ENCODE results near the gene LPP.

LPP gene

GRCh38 chr3:188844096-188844495 lies 690.1 kb downstream of the LPP start:
- in situ Hi-C loops (cut with HindIII; ENCODE audit: low pct_unique_long_range_greater_than_20kb, low sequenced_read_pairs): no loop called here
- no peak for DNase-seq (ENCODE audit: low read depth in 1 of 2, low spot score in 1 of 2)
- TF ChIP-seq JUND (IDR thresholded peaks at IDR 0.05; ENCODE audit: low read depth): no peak

GRCh38 chr3:188845514-188845913 lies 691.6 kb downstream of the LPP start:
- no peak for DNase-seq (ENCODE audit: low read depth in 1 of 2, low spot score in 1 of 2)
- in situ Hi-C loops (cut with HindIII; ENCODE audit: low pct_unique_long_range_greater_than_20kb, low sequenced_read_pairs): no loop called here
- no peak for TF ChIP-seq JUND (IDR thresholded peaks at IDR 0.05; ENCODE audit: low read depth)

GRCh38 chr3:188848947-188849346 lies 695.0 kb downstream of the LPP start:
- DNase-seq (ENCODE audit: low read depth in 1 of 2, low spot score in 1 of 2): no peak
- no peak for TF ChIP-seq JUND (IDR thresholded peaks at IDR 0.05; ENCODE audit: low read depth)
- in situ Hi-C loops (cut with HindIII; ENCODE audit: low pct_unique_long_range_greater_than_20kb, low sequenced_read_pairs): no loop called here

GRCh38 chr3:188853856-188854771 lies 700.2 kb downstream of the LPP start:
- no peak for DNase-seq (ENCODE audit: low read depth in 1 of 2, low spot score in 1 of 2)
- in situ Hi-C loops (cut with HindIII; ENCODE audit: low pct_unique_long_range_greater_than_20kb, low sequenced_read_pairs): no loop called here
- TF ChIP-seq JUND (IDR thresholded peaks at IDR 0.05; ENCODE audit: low read depth): no peak

GRCh38 chr3:188854772-188855149 lies 700.8 kb downstream of the LPP start:
- TF ChIP-seq JUND (IDR thresholded peaks at IDR 0.05; ENCODE audit: low read depth): no peak
- no peak for DNase-seq (ENCODE audit: low read depth in 1 of 2, low spot score in 1 of 2)
- in situ Hi-C loops (cut with HindIII; ENCODE audit: low pct_unique_long_range_greater_than_20kb, low sequenced_read_pairs): no loop called here

GRCh38 chr3:188855675-188856074 lies 701.7 kb downstream of the LPP start:
- no peak for DNase-seq (ENCODE audit: low read depth in 1 of 2, low spot score in 1 of 2)
- in situ Hi-C loops (cut with HindIII; ENCODE audit: low pct_unique_long_range_greater_than_20kb, low sequenced_read_pairs): no loop called here
- TF ChIP-seq JUND (IDR thresholded peaks at IDR 0.05; ENCODE audit: low read depth): no peak

GRCh38 chr3:188860147-188860546 lies 706.2 kb downstream of the LPP start:
- TF ChIP-seq JUND (IDR thresholded peaks at IDR 0.05; ENCODE audit: low read depth): no peak
- in situ Hi-C loops (cut with HindIII; ENCODE audit: low pct_unique_long_range_greater_than_20kb, low sequenced_read_pairs): no loop called here
- DNase-seq (ENCODE audit: low read depth in 1 of 2, low spot score in 1 of 2): no peak

- no peak for DNase-seq (ENCODE audit: low read depth in 1 of 2, low spot score in 1 of 2)
- in situ Hi-C loops (cut with HindIII; ENCODE audit: low pct_unique_long_range_greater_than_20kb, low sequenced_read_pairs): no loop called here
- TF ChIP-seq JUND (IDR thresholded peaks at IDR 0.05; ENCODE audit: low read depth): no peak
Observed at GRCh38 chr3:188861842-188862744, 708.1 kb downstream of the LPP start.

- in situ Hi-C loops (cut with HindIII; ENCODE audit: low pct_unique_long_range_greater_than_20kb, low sequenced_read_pairs): no loop called here
- no peak for DNase-seq (ENCODE audit: low read depth in 1 of 2, low spot score in 1 of 2)
- TF ChIP-seq JUND (IDR thresholded peaks at IDR 0.05; ENCODE audit: low read depth): no peak
Observed at GRCh38 chr3:188863999-188864406, 710.0 kb downstream of the LPP start.

- in situ Hi-C loops (cut with HindIII; ENCODE audit: low pct_unique_long_range_greater_than_20kb, low sequenced_read_pairs): no loop called here
- no peak for TF ChIP-seq JUND (IDR thresholded peaks at IDR 0.05; ENCODE audit: low read depth)
- no peak for DNase-seq (ENCODE audit: low read depth in 1 of 2, low spot score in 1 of 2)
Observed at GRCh38 chr3:188867691-188868265, 713.8 kb downstream of the LPP start.

- TF ChIP-seq JUND (IDR thresholded peaks at IDR 0.05; ENCODE audit: low read depth): no peak
- in situ Hi-C loops (cut with HindIII; ENCODE audit: low pct_unique_long_range_greater_than_20kb, low sequenced_read_pairs): no loop called here
- DNase-seq (ENCODE audit: low read depth in 1 of 2, low spot score in 1 of 2): peak in 1 of 2 experiments; percentile 8
Observed at GRCh38 chr3:188868803-188869202, 714.8 kb downstream of the LPP start.

GRCh38 chr3:188869628-188870027 lies 715.7 kb downstream of the LPP start:
- in situ Hi-C loops (cut with HindIII; ENCODE audit: low pct_unique_long_range_greater_than_20kb, low sequenced_read_pairs): no loop called here
- DNase-seq (ENCODE audit: low read depth in 1 of 2, low spot score in 1 of 2): no peak

More at GRCh38 chr3:188869628-188870027, 715.7 kb downstream of the LPP start:
- TF ChIP-seq JUND (IDR thresholded peaks at IDR 0.05; ENCODE audit: low read depth): no peak
